GM19463 (cell line): Measurements from ENCODE around the gene PIM1.
"Not testable (repeated sequence)": the region's sequence is repeated elsewhere in the genome, so short reads cannot be mapped to it uniquely, and the experiment has no call there.

ENCODE experiments used
- ATAC-seq: cut with Tn5 transposase; IDR thresholded peaks from one replicate; pipeline ENCODE4 v1.9.1; 2021; ENCODE audit warnings: mild to moderate bottlenecking, moderate library complexity; ENCODE audit not compliant: unreplicated experiment

The PIM1 gene

DNA sequence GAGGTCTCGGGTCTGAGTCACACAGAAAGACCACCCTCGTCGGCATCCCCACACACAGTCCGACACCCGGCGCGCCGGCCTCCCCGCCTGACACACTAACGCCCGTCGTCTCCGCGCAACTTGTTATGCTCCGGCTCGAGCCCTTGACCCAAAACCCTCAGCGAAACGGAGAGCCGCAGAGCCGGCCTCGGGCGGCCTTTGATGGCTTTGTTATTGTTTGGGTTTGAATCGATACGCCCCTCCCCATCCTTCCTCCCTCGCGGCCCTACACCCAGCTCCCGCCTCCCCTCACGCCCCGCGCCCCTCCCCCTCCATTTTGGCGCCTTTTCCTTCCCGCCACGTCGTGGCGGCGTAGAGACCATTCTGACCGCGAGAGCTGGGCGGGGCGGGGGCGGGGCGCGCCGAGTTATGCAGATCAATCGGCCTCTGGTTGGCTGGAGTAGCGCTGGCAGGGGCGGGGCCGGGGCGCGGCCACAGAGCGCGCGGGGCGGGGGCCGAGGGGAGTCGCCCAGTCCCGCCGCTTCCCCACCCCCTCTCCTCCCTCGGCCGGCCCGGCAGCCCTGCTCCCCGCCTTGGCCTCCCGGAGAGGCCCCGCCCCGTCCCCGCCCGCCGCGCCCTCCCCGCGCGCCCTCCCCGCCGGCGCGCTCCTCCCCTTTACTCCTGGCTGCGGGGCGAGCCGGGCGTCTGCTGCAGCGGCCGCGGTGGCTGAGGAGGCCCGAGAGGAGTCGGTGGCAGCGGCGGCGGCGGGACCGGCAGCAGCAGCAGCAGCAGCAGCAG is at the start of gene PIM1:
Gene PIM1, plus strand, starts transcription at position 657 of the 777 bp plus-strand sequence. CDS start 424 bp downstream, outside the sequence.
- peak; percentile 69 for ATAC-seq

DNA sequence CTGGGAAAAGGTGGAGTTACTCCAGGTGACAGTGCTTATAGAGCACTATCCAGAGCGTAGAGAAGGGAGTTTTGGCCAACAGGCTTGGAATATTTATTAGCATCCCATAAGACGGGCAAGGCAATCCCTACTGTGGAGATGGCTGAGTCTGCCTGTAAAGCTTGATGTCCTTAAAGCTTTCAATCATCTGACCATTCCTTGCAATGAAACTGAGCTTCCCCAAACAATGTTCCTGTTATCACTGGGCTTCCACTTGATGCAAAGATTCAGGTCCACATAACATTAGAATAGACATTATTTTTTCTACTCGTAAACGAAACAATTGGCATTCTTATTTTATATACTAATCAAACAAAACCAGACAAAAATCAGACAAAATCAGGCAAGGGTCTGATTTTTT is 48.4 kb upstream of the PIM1 start:
- no peak for ATAC-seq

- ATAC-seq = no peak
These were observed 47.1 kb upstream of the PIM1 start for GRCh38 chr6:37122861-37123260.

- no peak for ATAC-seq
These were observed 45.8 kb upstream of the PIM1 start for GRCh38 chr6:37123957-37124729.

DNA sequence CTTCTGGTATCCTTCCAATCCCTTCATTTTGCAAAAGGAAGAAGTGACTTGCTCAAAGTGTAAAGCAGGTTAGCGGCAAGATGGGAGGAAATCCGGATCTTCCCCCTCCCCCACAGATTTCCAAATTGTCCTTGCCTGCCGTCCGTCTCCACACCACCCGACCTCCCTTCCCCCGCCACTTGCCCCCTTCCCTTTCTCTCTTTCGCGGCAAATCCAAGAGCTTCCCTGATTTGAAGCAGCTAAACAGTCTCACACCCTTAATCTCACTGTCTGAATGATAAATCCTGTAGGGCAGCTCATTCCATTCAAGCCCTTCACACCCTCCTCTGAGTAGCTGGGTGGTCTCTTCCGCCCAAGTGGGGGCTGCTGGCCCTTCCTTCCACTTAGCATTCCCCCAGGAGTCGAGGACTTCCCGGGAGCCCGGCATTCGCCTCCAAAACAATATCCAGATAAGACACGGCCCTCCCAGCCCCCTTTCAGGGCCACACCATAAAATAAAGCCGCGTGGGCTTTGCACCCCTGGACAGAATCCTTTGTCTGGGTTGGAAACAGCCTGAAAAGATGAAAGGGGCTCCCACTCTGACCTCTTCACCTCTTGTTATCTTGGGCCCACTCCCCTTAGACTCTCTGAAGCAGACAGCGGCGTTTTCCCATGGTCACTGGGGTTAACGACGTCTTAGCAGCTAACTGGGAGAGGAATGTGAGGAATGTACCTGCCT is 44.0 kb upstream of the PIM1 start:
- no peak for ATAC-seq

DNA sequence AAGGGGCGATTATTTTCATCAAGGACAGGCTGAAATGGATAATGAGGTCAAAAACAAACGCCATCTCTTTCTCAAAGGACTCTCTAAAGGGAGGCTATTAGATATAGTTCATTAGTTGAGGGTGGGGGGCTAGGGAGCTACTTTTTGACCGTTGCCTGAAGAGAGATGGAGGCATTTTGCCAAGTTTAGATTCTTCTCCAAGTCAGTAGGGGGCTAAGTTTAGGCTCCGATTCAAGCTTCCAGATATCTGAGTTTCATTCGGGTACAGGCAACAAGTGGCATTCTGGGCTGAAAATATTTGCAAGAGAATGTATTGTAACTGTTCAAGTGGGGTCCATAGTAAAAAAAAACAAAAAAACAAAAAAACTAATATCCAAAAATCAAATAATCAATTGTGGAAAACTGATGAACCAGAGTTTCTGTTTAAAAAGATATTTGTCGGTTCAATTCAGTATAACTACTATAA is 43.4 kb upstream of the PIM1 start:
- no peak for ATAC-seq

DNA sequence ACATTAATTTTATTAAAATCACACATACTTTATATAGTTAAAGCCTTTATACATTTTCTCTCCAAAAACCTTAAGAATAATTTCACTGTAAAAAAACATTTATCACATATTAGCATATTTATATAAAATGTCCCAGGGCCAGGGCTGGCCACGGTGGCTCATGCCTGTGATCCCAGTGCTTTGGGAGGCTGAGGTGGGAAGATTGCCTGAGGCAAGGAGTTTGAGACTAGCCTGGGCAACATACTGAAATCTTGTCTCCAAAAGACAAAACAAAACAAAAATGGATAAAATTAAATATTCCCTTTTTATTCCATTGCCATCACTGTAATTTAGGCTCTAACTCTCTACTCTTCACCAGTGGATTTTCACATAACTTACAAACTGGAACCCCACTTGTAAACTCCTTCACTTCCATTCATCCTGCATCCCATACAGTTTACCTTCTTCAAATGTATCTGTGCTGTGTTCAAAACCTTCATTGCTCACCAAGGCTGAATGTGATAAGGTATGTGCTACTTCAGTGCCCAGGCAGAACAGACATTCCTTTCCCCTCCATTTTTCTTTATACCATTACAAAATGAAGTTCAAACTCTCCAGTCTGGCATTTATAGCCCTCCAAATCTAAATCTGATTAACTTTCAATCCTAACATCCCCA is 42.9 kb upstream of the PIM1 start:
- ATAC-seq = no peak

GRCh38 chr6:37127961-37128862 is 41.7 kb upstream of the PIM1 start:
- no peak for ATAC-seq

DNA sequence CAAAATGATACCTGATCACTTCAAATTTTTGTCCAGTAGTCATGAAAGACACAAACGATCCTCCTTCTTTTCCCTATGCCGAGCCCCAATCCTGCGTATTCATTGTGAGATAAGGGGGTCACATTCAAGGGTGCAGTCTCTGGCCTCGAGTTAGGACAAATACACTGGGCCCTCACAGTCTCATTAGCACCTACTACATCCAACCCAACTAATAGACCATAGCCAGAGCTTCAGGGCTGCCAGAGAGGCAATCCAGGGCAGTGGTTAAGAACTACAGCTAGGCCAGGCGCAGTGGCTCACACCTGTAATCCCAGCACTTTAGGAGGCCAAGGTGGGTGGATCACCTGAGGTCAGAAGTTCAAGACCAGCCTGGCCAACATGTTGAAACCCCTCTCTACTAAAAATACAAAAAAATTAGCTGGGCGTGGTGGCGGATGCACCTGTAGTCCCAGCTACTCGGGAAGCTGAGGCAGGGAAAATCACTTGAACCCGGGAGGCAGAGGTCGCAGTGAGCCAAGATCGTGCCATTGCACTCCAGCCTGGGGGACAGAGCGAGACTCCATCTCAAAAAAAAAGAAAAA is 41.0 kb upstream of the PIM1 start:
- ATAC-seq = not testable (repeated sequence)

- no peak for ATAC-seq
These were observed 40.4 kb upstream of the PIM1 start for GRCh38 chr6:37129566-37129965.

- ATAC-seq = no peak
These were observed 39.2 kb upstream of the PIM1 start for GRCh38 chr6:37130704-37131103.

DNA sequence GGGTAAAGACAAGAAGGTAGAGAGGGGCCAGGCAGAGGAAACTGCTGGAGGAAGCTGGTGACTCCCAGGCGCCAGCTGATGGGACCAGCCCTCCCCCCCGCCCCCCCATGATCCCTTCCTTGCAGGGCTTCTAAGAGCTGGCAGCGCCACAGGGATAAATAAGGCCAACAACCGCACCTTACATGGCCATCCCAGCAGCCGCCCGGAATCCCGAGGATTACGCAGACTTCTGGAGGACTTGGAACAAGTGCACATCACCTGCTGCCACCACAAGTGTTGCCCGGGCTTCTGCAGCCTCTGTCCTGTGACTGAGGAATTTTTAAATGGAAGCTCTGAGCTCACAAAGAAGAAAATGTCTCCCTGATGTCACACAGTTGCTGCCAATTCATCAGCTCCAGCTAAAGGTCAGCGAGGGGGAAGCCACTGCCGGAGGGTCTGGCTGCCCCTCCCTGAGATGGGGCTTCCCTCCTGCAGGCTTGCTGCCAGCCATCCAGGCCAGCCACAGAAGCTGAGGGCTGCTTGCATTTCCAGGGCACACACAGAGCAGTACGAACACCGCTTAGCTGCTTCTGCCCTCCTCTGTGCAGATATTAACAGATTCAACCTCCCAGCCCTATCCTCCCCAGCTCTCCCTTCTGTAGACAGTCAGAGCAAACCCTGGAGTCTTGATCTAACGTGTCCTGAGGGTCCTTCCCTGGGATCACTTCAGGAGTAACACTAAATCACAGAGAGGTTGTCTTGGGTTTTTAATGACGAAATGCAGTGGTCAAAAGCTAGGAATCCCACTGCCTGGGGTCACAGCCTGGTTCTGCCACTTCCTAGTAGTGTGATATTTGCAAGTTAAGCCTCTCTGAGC is 38.6 kb upstream of the PIM1 start:
- no peak for ATAC-seq

DNA sequence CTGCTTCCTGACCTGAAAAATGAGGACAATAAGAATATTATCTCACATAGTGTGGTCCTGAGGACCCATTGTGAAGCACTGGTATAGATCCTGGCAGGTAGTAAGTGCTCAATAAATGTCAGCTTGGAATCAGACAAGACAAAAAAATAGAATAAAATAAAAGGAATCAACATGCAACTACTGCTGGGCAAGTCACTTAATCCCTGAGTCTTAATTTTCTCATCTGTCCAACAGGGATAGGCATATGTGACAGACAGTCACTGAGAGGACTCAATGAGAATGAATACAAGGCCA is 38.0 kb upstream of the PIM1 start:
- ATAC-seq = no peak

DNA sequence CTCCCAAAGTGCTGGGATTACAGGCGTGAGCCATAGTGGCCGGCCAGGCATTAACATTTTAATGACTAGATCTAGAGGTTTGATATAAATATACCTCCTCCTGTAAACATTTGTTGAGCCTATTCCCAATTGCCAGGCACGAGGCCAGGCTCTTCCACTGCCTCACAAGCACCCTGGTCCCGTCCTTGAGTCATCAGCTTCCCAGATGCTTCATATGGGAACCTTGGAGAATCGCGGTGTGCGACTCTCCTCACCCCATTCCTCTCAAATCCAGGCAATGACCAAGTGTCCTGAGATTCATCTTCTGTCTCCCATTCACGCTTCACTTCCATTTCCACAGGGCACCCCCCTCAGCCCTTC is 35.9 kb upstream of the PIM1 start:
- ATAC-seq = no peak

DNA sequence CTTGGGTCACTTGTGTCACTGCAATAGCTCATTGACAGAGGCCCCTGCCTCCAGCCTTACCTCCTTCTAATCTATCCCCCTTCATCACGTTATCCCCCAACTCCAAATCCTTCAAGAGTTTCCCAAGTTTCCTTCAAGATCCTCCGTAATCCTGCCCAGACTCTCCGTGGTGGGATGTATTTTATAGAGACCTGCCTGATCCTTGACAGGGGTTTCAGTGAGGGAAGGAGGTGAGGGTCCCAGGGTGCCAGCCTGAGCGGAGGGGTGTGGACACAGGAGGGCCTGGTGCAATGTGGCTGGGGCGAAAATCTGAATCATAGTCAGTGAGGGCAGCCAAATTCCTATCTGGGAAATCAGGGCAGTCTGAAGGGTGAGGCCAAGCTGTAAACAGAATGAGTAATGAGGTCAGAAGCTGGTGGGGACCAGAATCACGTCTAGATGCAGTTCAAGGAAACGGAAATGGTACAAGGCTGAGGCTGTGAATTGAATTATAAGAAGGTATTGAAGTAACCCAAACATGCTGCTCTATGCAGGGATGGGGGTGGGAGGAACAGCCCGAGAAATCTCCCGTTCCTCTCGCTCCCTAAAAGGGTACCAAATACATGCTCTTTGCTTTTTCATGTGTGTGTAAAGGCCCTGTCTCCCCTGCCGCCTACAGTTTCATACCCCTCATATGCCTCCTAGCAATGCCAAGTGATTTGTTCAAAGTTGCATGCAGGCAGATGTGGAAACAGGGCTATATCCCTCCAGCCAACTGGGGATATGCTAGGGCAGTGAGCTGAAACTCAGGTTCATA is 35.4 kb upstream of the PIM1 start:
- ATAC-seq = no peak

DNA sequence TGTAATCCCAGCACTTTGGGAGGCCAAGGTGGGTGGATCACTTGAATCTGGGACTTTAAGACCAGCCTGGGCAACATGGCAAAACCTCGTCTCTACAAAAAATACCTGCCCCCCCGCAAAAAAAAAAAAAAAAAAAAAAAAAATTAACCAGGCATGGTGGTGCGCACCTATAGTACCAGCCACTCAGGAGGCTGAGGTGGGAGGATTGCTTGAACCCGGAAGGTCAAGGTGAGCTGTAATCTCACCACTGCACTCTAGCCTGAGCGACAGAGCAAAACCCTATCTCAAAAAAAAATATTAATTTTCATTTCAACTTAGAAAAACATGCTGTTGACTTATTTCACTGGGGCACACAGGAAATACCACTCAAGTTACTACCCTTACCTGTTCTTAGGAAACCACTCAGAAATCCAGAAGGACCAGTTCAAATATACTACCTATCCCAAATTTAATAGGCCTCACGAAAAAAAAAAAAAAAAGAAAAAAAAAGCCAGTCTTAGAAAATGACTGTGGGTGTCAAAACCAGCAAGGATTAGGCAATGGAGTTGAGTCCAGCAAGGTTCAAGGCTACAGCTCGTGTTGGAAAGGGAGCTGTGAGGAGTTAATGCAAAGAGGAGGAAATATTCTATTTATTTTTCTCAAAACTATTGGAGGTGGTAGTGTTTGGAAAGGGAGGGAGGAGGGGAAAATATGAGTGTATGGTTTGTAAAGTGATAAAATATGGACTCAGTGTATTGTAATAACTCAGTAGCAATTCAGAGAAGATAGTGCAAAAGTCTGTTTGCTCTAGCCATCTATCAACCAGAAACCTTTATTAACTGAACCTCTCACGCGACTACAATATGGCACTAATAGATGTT is 33.9 kb upstream of the PIM1 start:
- no peak for ATAC-seq

- ATAC-seq = no peak
These were observed 33.1 kb upstream of the PIM1 start for GRCh38 chr6:37136821-37137200.
